VCaP (cell line): ENCODE results near the gene ITPR1.
"Not testable (repeated sequence)": the region's sequence is repeated elsewhere in the genome, so short reads cannot be mapped to it uniquely, and the experiment has no call there.

Experiments
- H3K27ac ChIP-seq: fragments of 450-650 bp; 2 replicates; pipeline ENCODE4 v1.5.1; 2017
- TF ChIP-seq, protein P1 (sequence below): fragments of 450-650 bp; conservative IDR thresholded peaks from 2 replicates; pipeline ENCODE4 v1.5.1; 2017; ENCODE audit warnings: mild to moderate bottlenecking, moderate library complexity

ITPR1 gene

DNA sequence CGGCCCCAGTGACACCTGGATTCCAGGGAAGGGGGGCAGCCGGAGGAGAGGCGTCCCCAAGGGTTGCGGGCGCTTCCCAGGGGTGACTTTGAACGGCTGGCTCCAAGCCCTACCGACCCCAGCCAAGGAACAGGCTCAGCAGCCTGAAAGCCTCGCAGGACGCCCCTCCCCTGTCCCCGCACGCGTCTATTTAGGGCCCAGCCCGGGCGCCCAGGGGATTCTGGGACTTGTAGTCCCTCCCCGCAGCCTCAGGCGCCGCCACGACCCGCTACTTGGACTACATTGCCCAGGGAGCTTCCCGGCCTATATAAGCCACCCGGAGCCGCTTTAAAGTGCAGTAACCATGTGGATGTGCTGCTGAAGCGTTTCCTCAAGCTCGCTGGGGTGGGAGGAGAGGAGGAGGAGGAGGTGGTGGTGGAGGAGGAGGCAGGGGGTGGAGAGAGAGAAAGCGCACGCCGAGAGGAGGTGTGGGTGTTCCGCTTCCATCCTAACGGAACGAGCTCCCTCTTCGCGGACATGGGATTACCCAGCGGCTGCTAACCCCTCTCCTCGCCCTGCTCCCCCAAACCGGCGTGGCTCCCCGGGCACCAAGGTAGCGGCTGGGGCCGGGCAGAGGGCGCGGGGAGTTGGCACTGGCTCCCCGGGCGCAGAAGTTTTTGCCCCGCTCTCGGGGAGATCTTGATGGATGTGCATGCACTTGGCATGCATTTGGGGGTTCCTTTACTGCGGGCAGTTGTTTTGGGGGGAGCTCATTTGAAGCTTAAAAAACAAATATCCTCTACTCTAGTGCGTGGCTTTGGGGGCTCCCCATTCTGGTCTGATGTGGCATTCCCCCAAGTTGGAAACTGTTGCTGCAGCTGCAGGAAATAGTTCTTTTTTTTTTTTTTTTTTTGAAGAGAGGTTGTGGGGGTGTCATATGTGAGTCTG, at the start of gene ITPR1:
ITPR1 (plus strand) TSS at position 335 of the 927 bp plus-strand sequence. CDS start 23,144 bp downstream, outside the sequence.
- TF ChIP-seq, protein P1, sequence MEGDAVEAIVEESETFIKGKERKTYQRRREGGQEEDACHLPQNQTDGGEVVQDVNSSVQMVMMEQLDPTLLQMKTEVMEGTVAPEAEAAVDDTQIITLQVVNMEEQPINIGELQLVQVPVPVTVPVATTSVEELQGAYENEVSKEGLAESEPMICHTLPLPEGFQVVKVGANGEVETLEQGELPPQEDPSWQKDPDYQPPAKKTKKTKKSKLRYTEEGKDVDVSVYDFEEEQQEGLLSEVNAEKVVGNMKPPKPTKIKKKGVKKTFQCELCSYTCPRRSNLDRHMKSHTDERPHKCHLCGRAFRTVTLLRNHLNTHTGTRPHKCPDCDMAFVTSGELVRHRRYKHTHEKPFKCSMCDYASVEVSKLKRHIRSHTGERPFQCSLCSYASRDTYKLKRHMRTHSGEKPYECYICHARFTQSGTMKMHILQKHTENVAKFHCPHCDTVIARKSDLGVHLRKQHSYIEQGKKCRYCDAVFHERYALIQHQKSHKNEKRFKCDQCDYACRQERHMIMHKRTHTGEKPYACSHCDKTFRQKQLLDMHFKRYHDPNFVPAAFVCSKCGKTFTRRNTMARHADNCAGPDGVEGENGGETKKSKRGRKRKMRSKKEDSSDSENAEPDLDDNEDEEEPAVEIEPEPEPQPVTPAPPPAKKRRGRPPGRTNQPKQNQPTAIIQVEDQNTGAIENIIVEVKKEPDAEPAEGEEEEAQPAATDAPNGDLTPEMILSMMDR: no peak
- H3K27ac ChIP-seq: peak within 1 kb of the TSS; percentile 95

DNA sequence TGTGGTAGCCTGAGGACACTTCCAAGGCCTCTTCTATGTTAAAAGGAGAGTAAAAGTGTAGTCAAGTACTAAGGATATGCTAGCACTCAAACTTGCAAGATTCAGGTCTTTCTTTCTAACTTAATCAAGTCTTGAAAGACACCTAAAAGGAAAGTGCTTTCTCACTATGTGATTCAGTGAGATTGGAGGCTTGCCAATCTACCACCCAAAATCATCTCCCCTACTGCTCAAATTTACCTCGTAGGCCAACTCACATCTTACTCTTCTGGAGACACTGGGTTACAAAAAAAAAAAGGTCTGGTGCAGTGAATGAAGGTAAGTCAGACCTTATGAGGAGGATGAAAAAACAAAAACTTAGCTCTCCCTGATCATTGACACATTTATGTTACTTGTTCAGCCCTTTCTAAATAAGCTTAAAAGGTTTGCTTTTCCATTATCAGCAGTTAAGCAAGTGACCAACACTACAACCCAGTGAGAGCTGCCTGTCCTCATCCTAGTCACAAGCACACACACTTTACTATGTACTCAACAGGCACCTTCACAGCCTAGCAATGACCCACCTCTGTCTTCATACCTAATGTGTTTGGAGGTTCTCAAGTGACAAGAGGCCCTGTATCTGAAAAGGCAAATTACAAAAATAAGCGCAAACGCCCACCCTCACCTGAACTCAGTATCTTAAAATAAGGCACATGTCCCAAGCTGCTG, 45.7 kb upstream of the ITPR1 start:
- TF ChIP-seq, protein P1: no peak
- H3K27ac ChIP-seq: no peak overlapping the region

GRCh38 chr3:4448187-4448586, 45.0 kb upstream of the ITPR1 start:
- TF ChIP-seq, protein P1: no peak
- no peak overlapping the region for H3K27ac ChIP-seq

DNA sequence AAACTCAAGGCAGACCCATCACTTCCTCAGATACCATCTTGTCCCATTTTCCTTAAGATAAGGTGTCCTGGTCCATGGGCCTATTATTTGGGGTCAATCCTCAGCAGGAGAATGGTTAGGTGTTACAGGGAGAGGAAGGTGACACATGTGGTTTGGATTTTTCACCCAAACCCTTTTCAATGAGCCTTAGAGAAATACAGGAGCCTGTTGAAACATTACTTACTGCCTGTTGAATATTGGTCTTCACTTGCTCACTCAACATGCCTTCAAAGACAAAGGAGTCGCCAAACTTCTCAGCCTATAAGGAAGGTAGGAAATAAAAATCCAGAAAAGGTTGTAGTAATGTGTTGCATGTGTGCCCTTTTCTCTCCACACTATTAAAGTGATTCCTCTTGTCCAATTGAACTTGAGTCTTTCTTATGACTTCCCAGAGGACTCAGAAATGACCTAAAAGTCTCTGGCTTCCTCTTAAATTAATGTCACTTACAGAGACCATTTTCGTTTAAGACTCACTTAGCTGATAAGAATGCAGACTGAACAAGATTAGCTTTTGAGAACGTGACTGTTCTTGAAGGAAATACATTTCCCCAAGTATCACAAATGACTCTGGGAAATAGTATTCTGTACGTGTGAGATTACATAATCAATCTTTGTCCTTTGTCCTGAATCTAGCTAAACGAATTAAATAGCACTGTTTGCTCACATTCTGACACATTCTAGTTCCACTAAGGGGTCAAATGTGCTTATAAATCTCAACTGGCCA, 43.9 kb upstream of the ITPR1 start:
- TF ChIP-seq, protein P1: no peak
- H3K27ac ChIP-seq: no peak overlapping the region

DNA sequence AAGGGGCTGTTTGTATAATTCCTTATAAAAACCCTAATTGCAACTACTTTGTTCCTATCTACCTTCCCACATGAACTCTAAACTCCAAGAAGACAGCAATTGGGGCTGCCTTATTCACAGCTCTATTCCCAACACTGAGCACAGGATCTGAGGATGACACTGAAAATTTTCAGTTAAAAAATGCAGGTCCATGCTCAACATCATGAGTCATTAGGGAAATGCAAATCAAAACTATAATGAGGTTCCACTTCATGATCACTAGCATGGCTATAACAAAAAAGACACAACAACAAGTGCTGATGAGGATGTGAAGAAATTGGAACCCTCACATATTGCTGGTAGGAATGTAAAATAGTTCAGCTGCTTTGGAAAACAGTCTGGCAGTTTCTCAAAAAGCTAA, 39.0 kb upstream of the ITPR1 start:
- no peak overlapping the region for H3K27ac ChIP-seq
- TF ChIP-seq, protein P1: no peak

GRCh38 chr3:4456780-4457179, 36.4 kb upstream of the ITPR1 start:
- H3K27ac ChIP-seq: not testable (repeated sequence)

- H3K27ac ChIP-seq: no peak overlapping the region
- TF ChIP-seq, protein P1: no peak
Measured at GRCh38 chr3:4458961-4459360, 34.2 kb upstream of the ITPR1 start.
